Common myeloid progenitor, CD34-positive (primary cell): ENCODE data around the gene SPECC1.

Source experiments
- CTCF ChIA-PET: fragments of 350-600 bp; sonication (Branson Sonifier 250); formaldehyde crosslinking; loops from one replicate; lab custom pipeline; 2021; ENCODE audit warnings: antibody characterized with exemption; lab: Charles Lee
- POLR2A ChIA-PET: fragments of 350-600 bp; sonication (Branson Sonifier 250); formaldehyde crosslinking; loops from one replicate; lab custom pipeline; 2021; ENCODE audit warnings: antibody characterized with exemption; lab: Charles Lee
- DNase-seq, 3 donors: peaks; one replicate each; pipeline versions ENCODE4 v3.0.0 to v3.0.0-alpha.2; 2013
- H3K27ac ChIP-seq, 2 experiments: 1 replicate in 1 of 2; 2 replicates in 1 of 2; pipeline ENCODE4 v1.7.0; 2013; ENCODE audit warnings: inconsistent platforms in 2 of 2, low read length in 2 of 2, mild to moderate bottlenecking in 2 of 2, low read depth in 1 of 2, moderate library complexity in 1 of 2; ENCODE audit not compliant: severe bottlenecking in 2 of 2, insufficient read depth in 1 of 2, poor library complexity in 1 of 2
- H3K27me3 ChIP-seq, 5 experiments: replicated peaks in 2 of 5; 1 replicate in 3 of 5; 2 replicates in 2 of 5; pipeline versions ENCODE4 v1.6.1 to v1.7.0; 2013; ENCODE audit warnings: low read length in 4 of 5, mild to moderate bottlenecking in 2 of 5, moderate library complexity in 2 of 5, inconsistent platforms in 1 of 5; ENCODE audit not compliant: insufficient read depth in 5 of 5, control insufficient read depth in 4 of 5
- H3K36me3 ChIP-seq, 4 experiments: 1 replicate in 2 of 4; 2 replicates in 2 of 4; pipeline versions ENCODE4 v1.6.1 to v1.7.0; 2013; ENCODE audit warnings: low read length in 3 of 4, control low read depth in 1 of 4, mild to moderate bottlenecking in 1 of 4; ENCODE audit not compliant: control insufficient read depth in 4 of 4, insufficient read depth in 4 of 4
- H3K4me1 ChIP-seq, 4 experiments: 1 replicate in 3 of 4; 2 replicates in 1 of 4; pipeline versions ENCODE4 v1.6.1 to v1.7.1; 2013; ENCODE audit warnings: low read length in 3 of 4, mild to moderate bottlenecking in 3 of 4, control low read depth in 1 of 4, inconsistent platforms in 1 of 4, moderate library complexity in 1 of 4; ENCODE audit not compliant: control insufficient read depth in 4 of 4, insufficient read depth in 4 of 4; ENCODE audit errors: control extremely low read depth in 1 of 4
- H3K4me3 ChIP-seq, 7 experiments: 1 replicate in 4 of 7; 2 replicates in 3 of 7; pipeline versions ENCODE4 v1.5.1 to v1.7.0; 2013; ENCODE audit warnings: mild to moderate bottlenecking in 7 of 7, low read length in 6 of 7, moderate library complexity in 6 of 7, inconsistent platforms in 2 of 7, low read depth in 2 of 7, control low read depth in 1 of 7; ENCODE audit not compliant: insufficient read depth in 4 of 7, control insufficient read depth in 1 of 7; ENCODE audit errors: extremely low read depth in 1 of 7
- H3K9me3 ChIP-seq, 5 experiments: 1 replicate in 4 of 5; 2 replicates in 1 of 5; pipeline versions ENCODE4 v1.6.1 to v1.7.1; 2013; ENCODE audit warnings: low read length in 4 of 5, mild to moderate bottlenecking in 2 of 5, inconsistent platforms in 1 of 5, low read depth in 1 of 5, moderate library complexity in 1 of 5; ENCODE audit not compliant: control insufficient read depth in 4 of 5, insufficient read depth in 2 of 5; ENCODE audit errors: control extremely low read depth in 1 of 5
- WGBS: methylation state at CpG from one replicate; pipeline ENCODE4 v1.1.5; 2013; ENCODE audit not compliant: insufficient coverage; 5-methylcytosine and 5-hydroxymethylcytosine counted together

SPECC1 gene

GRCh38 chr17:20170085-20170484 lies 160.9 kb downstream of the SPECC1 start:
- no peaks in the 10 kb centered on the region for H3K9me3 ChIP-seq
- H3K4me1 ChIP-seq, result no peaks in the 10 kb centered on the region
- no peaks in the 10 kb centered on the region for H3K27me3 ChIP-seq
- no peak for DNase-seq
- H3K4me3 ChIP-seq, result no peak overlapping the region
- H3K36me3 ChIP-seq, result peaks cover 0 to 3% (median 0%) of the 10 kb centered on the region in 4 experiments
- POLR2A ChIA-PET, result no interaction called here
- CTCF ChIA-PET, result interaction anchor here (0.8 kb wide), 1 partner anchor 24 kb away, joined by 3 read pairs; no protein-coding TSS in a partner anchor
- no peak overlapping the region for H3K27ac ChIP-seq
- no CpG with 5 or more reads among the region's 3 CpGs for whole genome bisulfite sequencing

- 100% methylated on average over 1 of the region's 2 CpGs for WGBS
- Histone ChIP-seq H3K27me3 (no peaks in the 10 kb centered on the region), H3K4me1 (no peaks in the 10 kb centered on the region), H3K9me3 (no peaks in the 10 kb centered on the region), H3K4me3 (no peak overlapping the region), H3K36me3 (peaks cover 0 to 3% (median 0%) of the 10 kb centered on the region in 4 experiments), H3K27ac (no peak overlapping the region)
- POLR2A ChIA-PET, result no interaction called here
- CTCF ChIA-PET, result no interaction called here
- DNase-seq, result no peak
Measured at GRCh38 chr17:20171741-20172365, 162.7 kb downstream of the SPECC1 start.

DNA sequence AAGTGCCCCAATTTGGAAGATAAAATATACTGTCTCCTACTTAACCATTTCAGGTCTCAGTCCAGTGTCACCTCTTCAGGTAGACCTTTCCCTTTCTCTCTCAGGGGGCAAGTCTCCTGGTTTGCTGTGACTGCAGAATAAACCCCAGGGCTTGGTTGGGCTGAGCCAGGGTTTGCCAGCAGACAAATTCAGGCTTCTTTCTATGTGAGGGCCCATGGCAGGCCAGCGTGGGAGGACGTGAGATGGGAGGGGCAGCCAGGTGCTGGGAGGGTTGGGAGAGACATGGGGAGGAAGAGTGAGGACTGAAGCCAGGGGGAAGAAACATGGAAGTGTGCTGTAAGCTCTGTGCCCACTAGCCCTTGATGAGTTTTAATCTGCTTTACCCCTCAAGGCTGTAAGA lies 163.2 kb downstream of the SPECC1 start:
- whole genome bisulfite sequencing, result 100% methylated on average over 2 of the region's 2 CpGs
- no peak for DNase-seq
- H3K4me3 ChIP-seq, result no peak overlapping the region
- no peaks in the 10 kb centered on the region for H3K9me3 ChIP-seq
- peaks cover 0 to 3% (median 0%) of the 10 kb centered on the region in 4 experiments for H3K36me3 ChIP-seq
- POLR2A ChIA-PET, result no interaction called here
- H3K27ac ChIP-seq, result no peak overlapping the region
- no peaks in the 10 kb centered on the region for H3K27me3 ChIP-seq
- no peaks in the 10 kb centered on the region for H3K4me1 ChIP-seq
- CTCF ChIA-PET, result no interaction called here

DNA sequence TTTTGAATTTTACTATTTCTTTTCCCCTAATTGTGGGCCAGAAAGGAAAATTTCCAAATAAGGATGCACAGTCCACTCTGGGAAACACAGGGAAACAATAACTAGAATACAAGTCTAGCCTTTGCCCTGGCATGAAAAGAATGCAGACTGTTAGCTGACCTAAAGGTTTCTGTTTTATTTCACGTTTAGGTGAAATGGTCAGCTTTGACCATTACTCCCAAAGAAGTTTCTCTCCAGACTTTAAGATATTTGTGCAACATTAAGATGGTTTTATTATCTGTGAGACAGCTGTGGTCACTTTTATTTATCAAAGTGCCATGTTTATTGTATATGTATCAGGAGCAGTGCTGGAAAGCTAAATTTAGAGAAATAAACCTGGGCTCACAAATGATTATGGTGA lies 163.9 kb downstream of the SPECC1 start:
- Histone ChIP-seq H3K4me1 (no peaks in the 10 kb centered on the region), H3K9me3 (no peaks in the 10 kb centered on the region), H3K27me3 (no peaks in the 10 kb centered on the region), H3K36me3 (peaks cover 0 to 3% (median 0%) of the 10 kb centered on the region in 4 experiments), H3K27ac (no peak overlapping the region), H3K4me3 (no peak overlapping the region)
- 100% methylated on average over 1 of the region's 1 CpG for whole genome bisulfite sequencing
- DNase-seq, result no peak
- POLR2A ChIA-PET, result no interaction called here
- CTCF ChIA-PET, result no interaction called here

- no peak overlapping the region for H3K4me3 ChIP-seq
- H3K36me3 ChIP-seq, result peaks cover 0 to 3% (median 0%) of the 10 kb centered on the region in 4 experiments
- no peak overlapping the region for H3K27ac ChIP-seq
- CTCF ChIA-PET, result no interaction called here
- WGBS, result 92% methylated on average over 6 of the region's 12 CpGs
- no peaks in the 10 kb centered on the region for H3K9me3 ChIP-seq
- H3K4me1 ChIP-seq, result no peaks in the 10 kb centered on the region
- no peaks in the 10 kb centered on the region for H3K27me3 ChIP-seq
- POLR2A ChIA-PET, result no interaction called here
- no peak for DNase-seq
Measured at GRCh38 chr17:20174588-20175265, 165.6 kb downstream of the SPECC1 start.

DNA sequence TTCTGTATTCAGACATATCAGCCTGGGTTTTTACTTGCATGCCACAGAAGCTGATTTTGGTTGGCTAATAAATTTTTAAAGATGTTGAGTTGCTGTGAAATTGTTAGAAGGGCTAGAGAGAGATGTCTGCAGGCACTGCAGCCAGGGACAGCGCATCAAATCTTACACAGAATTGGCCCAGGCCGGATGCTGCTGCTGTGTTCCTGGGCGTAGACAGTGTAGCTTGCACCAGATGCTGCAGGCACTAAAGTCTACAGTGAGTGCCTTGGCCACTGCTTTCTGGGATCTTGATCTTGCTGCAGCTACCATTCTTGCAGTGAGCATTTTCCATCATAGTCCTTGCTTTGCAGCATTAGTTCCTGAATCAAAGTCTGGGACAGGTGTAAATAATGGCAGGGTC lies 169.9 kb downstream of the SPECC1 start:
- Histone ChIP-seq H3K4me3 (no peak overlapping the region), H3K27me3 (no peaks in the 10 kb centered on the region), H3K9me3 (no peaks in the 10 kb centered on the region), H3K36me3 (no peaks in the 10 kb centered on the region), H3K27ac (no peak overlapping the region), H3K4me1 (no peaks in the 10 kb centered on the region)
- WGBS, result 98% methylated on average over 3 of the region's 3 CpGs
- POLR2A ChIA-PET, result no interaction called here
- no peak for DNase-seq
- CTCF ChIA-PET, result interaction anchor here (1.2 kb wide), 1 partner anchor 10 kb away, joined by 3 read pairs; no protein-coding TSS in a partner anchor

- no peaks in the 10 kb centered on the region for H3K36me3 ChIP-seq
- no CpG with 5 or more reads among the region's 1 CpG for WGBS
Measured at GRCh38 chr17:20180661-20181060, 171.5 kb downstream of the SPECC1 start.

More at GRCh38 chr17:20180661-20181060, 171.5 kb downstream of the SPECC1 start:
- Histone ChIP-seq H3K27me3 (no peaks in the 10 kb centered on the region), H3K9me3 (no peaks in the 10 kb centered on the region), H3K4me3 (no peak overlapping the region), H3K27ac (no peak overlapping the region), H3K4me1 (peaks cover 0 to 11% (median 9%) of the 10 kb centered on the region in 4 experiments)
- CTCF ChIA-PET, result no interaction called here
- no peak for DNase-seq
- POLR2A ChIA-PET, result no interaction called here
